ENCODE data around the gene STAT1. TPM values are rescaled to one million over a fixed set of nuclear protein-coding genes. Genes with fewer than 3 reads are reported as not detected.

Gene STAT1
- polyA plus RNA-seq, 1 donor (not counting 4 experiments of a cell fraction or from before 2014, with no cell fraction given): 181 TPM

GRCh38 chr2:190987116-190987515 is 26.9 kb downstream of the STAT1 start:
- H3K4me3 ChIP-seq (ENCODE audit: control insufficient read depth in 2 of 3, extremely low read depth in 1 of 3, insufficient read depth in 2 of 3, low read depth in 1 of 3, low read length in 3 of 3): no peak overlapping the region
- no peak overlapping the region for H3K9ac ChIP-seq (ENCODE audit: control insufficient read depth, extremely low read depth, insufficient read depth, low read length)
- no peak overlapping the region for H3K4me2 ChIP-seq (ENCODE audit: control insufficient read depth, extremely low read depth, insufficient read depth, low read depth, low read length)
- no peaks in the 10 kb centered on the region for H3K9me3 ChIP-seq (ENCODE audit: control insufficient read depth, low read depth, low read length)
- dilution Hi-C loops (cut with MboI; ENCODE audit: extremely low pct_ligation_motif_present, low sequenced_read_pairs): no loop called here
- H3K79me2 ChIP-seq (ENCODE audit: control insufficient read depth, insufficient read depth, low read length): no peaks in the 10 kb centered on the region
- peaks cover 13% of the 10 kb centered on the region for H3K4me1 ChIP-seq (ENCODE audit: control insufficient read depth, extremely low read depth, insufficient read depth, low read length)
- peaks cover 32 to 56% of the 10 kb centered on the region in 2 experiments for H3K36me3 ChIP-seq (ENCODE audit: control insufficient read depth in 2 of 2, extremely low read depth in 1 of 2, insufficient read depth in 2 of 2, low read length in 2 of 2)
- H3K27ac ChIP-seq (ENCODE audit: control insufficient read depth, insufficient read depth, low read length): no peak overlapping the region
- TF ChIP-seq EZH2 (IDR thresholded peaks at IDR 0.05; ENCODE audit: low read length): no peak
- TF ChIP-seq, protein P1, sequence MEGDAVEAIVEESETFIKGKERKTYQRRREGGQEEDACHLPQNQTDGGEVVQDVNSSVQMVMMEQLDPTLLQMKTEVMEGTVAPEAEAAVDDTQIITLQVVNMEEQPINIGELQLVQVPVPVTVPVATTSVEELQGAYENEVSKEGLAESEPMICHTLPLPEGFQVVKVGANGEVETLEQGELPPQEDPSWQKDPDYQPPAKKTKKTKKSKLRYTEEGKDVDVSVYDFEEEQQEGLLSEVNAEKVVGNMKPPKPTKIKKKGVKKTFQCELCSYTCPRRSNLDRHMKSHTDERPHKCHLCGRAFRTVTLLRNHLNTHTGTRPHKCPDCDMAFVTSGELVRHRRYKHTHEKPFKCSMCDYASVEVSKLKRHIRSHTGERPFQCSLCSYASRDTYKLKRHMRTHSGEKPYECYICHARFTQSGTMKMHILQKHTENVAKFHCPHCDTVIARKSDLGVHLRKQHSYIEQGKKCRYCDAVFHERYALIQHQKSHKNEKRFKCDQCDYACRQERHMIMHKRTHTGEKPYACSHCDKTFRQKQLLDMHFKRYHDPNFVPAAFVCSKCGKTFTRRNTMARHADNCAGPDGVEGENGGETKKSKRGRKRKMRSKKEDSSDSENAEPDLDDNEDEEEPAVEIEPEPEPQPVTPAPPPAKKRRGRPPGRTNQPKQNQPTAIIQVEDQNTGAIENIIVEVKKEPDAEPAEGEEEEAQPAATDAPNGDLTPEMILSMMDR (optimal IDR thresholded peaks at IDR 0.05 in 1 of 3, IDR thresholded peaks at IDR 0.05 in 1 of 3, conservative IDR thresholded peaks at IDR 0.05 in 1 of 3; ENCODE audit: extremely low read depth in 1 of 3, insufficient read depth in 2 of 3, low read length in 3 of 3): no peak
- H2AFZ ChIP-seq (ENCODE audit: control insufficient read depth, low read length): no peak overlapping the region
- no peaks in the 10 kb centered on the region for H3K9me1 ChIP-seq (ENCODE audit: control insufficient read depth, extremely low read depth, insufficient read depth, low read length)
- no peaks in the 10 kb centered on the region for H3K27me3 ChIP-seq (ENCODE audit: control insufficient read depth, extremely low read depth, insufficient read depth, low read length)
- DNase-seq (ENCODE audit: low read depth, low spot score) (no peak), FAIRE-seq (no peak)
- H4K20me1 ChIP-seq (ENCODE audit: control insufficient read depth, extremely low read depth, insufficient read depth, low read length): no peaks in the 10 kb centered on the region

DNA sequence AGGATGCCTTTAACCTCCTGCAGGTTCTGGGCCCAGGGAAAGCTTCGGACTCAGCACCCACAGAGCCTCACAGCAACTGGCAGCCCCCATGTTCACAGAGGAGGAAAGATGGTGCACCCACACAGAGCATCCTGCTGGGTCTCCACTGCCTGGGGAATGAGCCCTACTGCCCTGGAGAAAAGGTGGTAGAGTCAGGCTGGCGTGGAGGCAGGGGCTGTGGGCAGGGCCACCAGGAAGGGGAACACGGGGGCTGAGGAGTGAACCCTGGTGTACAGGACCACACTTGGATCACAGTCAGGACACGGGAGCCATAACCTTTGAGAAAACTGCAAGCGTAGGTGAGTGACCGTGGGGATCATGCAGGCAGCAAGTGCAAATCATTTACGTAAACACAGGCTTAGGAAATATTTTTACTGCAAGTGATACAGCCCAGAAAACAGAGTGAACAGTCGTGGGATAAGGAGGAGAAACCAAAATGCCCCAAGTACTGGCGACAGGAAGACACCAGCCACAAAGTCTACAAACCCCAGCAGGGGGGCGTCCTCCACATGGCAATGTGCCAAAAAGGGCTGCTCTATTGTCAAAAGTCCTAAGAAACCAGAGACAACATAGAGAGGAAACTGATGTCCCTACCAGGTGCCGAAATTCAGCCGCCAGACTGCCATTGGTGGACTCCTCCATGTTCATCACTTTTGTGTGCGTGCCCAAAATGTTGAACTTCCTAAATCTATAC is 27.6 kb downstream of the STAT1 start:
- no peak overlapping the region for H3K4me2 ChIP-seq (ENCODE audit: control insufficient read depth, extremely low read depth, insufficient read depth, low read depth, low read length)
- DNase-seq (ENCODE audit: low read depth, low spot score) (no peak), FAIRE-seq (no peak)
- H3K27ac ChIP-seq (ENCODE audit: control insufficient read depth, insufficient read depth, low read length): no peak overlapping the region
- no peak overlapping the region for H2AFZ ChIP-seq (ENCODE audit: control insufficient read depth, low read length)
- peaks cover 13% of the 10 kb centered on the region for H3K4me1 ChIP-seq (ENCODE audit: control insufficient read depth, extremely low read depth, insufficient read depth, low read length)
- no peaks in the 10 kb centered on the region for H3K79me2 ChIP-seq (ENCODE audit: control insufficient read depth, insufficient read depth, low read length)
- H4K20me1 ChIP-seq (ENCODE audit: control insufficient read depth, extremely low read depth, insufficient read depth, low read length): no peaks in the 10 kb centered on the region
- dilution Hi-C loops (cut with MboI; ENCODE audit: extremely low pct_ligation_motif_present, low sequenced_read_pairs): no loop called here
- H3K27me3 ChIP-seq (ENCODE audit: control insufficient read depth, extremely low read depth, insufficient read depth, low read length): no peaks in the 10 kb centered on the region
- H3K36me3 ChIP-seq (ENCODE audit: control insufficient read depth in 2 of 2, extremely low read depth in 1 of 2, insufficient read depth in 2 of 2, low read length in 2 of 2): peaks cover 34 to 61% of the 10 kb centered on the region in 2 experiments
- TF ChIP-seq, protein P1 (optimal IDR thresholded peaks at IDR 0.05 in 1 of 3, IDR thresholded peaks at IDR 0.05 in 1 of 3, conservative IDR thresholded peaks at IDR 0.05 in 1 of 3; ENCODE audit: extremely low read depth in 1 of 3, insufficient read depth in 2 of 3, low read length in 3 of 3): no peak
- TF ChIP-seq EZH2 (IDR thresholded peaks at IDR 0.05; ENCODE audit: low read length): no peak
- H3K9me1 ChIP-seq (ENCODE audit: control insufficient read depth, extremely low read depth, insufficient read depth, low read length): no peaks in the 10 kb centered on the region
- no peak overlapping the region for H3K9ac ChIP-seq (ENCODE audit: control insufficient read depth, extremely low read depth, insufficient read depth, low read length)
- no peaks in the 10 kb centered on the region for H3K9me3 ChIP-seq (ENCODE audit: control insufficient read depth, low read depth, low read length)
- no peak overlapping the region for H3K4me3 ChIP-seq (ENCODE audit: control insufficient read depth in 2 of 3, extremely low read depth in 1 of 3, insufficient read depth in 2 of 3, low read depth in 1 of 3, low read length in 3 of 3)

All from keratinocyte (primary cell).